Astrocyte (in vitro differentiated cells and primary cell): ENCODE data around the gene SNX27. TPM values are rescaled to one million over a fixed set of nuclear protein-coding genes. Genes with fewer than 3 reads are reported as not detected.
A peak's percentile ranks its signal among the peaks of the same experiment; 100 is the strongest.

Experiments used
- DNase-seq: peaks from one replicate; pipeline ENCODE4 v3.0.0-alpha.2; 2010; ENCODE audit warnings: low read depth
- FAIRE-seq: peaks from 2 replicates; lab custom pipeline; 2011; peaks lifted over from hg19 to GRCh38; lab: Jason Lieb, UNC
- H2AFZ ChIP-seq: 2 replicates; pipeline ENCODE4 v1.6.0; 2012; ENCODE audit warnings: low read depth, low read length, inconsistent platforms
- H3K27ac ChIP-seq: 2 replicates; pipeline ENCODE4 v1.5.1; 2011; ENCODE audit warnings: low read depth, low read length, inconsistent platforms
- H3K27me3 ChIP-seq: 2 replicates; pipeline ENCODE4 v1.6.0; 2011; ENCODE audit warnings: low read length, inconsistent platforms; ENCODE audit not compliant: insufficient read depth
- H3K36me3 ChIP-seq: 2 replicates; pipeline ENCODE4 v1.5.1; 2011; ENCODE audit warnings: low read length, inconsistent platforms; ENCODE audit not compliant: insufficient read depth
- H3K4me1 ChIP-seq: 2 replicates; pipeline ENCODE4 v1.5.1; 2011; ENCODE audit warnings: low read length, inconsistent platforms; ENCODE audit not compliant: insufficient read depth
- H3K4me2 ChIP-seq: 2 replicates; pipeline ENCODE4 v1.6.0; 2012; ENCODE audit warnings: low read length, inconsistent platforms
- H3K4me3 ChIP-seq: 2 replicates; pipeline ENCODE4 v1.5.1; 2011; ENCODE audit warnings: low read depth, mild to moderate bottlenecking, low read length, inconsistent platforms; ENCODE audit not compliant: insufficient read depth
- H3K79me2 ChIP-seq: 2 replicates; pipeline ENCODE4 v1.6.0; 2012; ENCODE audit warnings: mild to moderate bottlenecking, low read length, inconsistent platforms; ENCODE audit not compliant: insufficient read depth
- H3K9ac ChIP-seq: 2 replicates; pipeline ENCODE4 v1.6.0; 2012; ENCODE audit warnings: mild to moderate bottlenecking, low read length, inconsistent platforms
- H3K9me3 ChIP-seq: 2 replicates; pipeline ENCODE4 v1.5.1; 2012; ENCODE audit warnings: low read depth, mild to moderate bottlenecking, low read length, inconsistent platforms; ENCODE audit not compliant: insufficient read depth
- H4K20me1 ChIP-seq: 2 replicates; pipeline ENCODE4 v1.6.0; 2012; ENCODE audit warnings: low read length, inconsistent platforms; ENCODE audit not compliant: insufficient read depth
- H3K27ac Mint-ChIP-seq: one replicate; pipeline ENCODE4 v1.8.0; 2021; ENCODE audit warnings: mild to moderate bottlenecking, mixed read lengths; ENCODE audit not compliant: unreplicated experiment
- H3K27me3 Mint-ChIP-seq: one replicate; pipeline ENCODE4 v1.8.0; 2021; ENCODE audit warnings: low read depth, mixed read lengths; ENCODE audit not compliant: unreplicated experiment
- H3K36me3 Mint-ChIP-seq: one replicate; pipeline ENCODE4 v1.8.0; 2021; ENCODE audit warnings: low read depth, mixed read lengths; ENCODE audit not compliant: unreplicated experiment
- H3K4me1 Mint-ChIP-seq: one replicate; pipeline ENCODE4 v1.8.0; 2021; ENCODE audit warnings: low read depth, mixed read lengths; ENCODE audit not compliant: unreplicated experiment
- H3K4me3 Mint-ChIP-seq: one replicate; pipeline ENCODE4 v1.8.0; 2021; ENCODE audit warnings: mild to moderate bottlenecking, moderate library complexity, mixed read lengths; ENCODE audit not compliant: unreplicated experiment
- H3K9me3 Mint-ChIP-seq: one replicate; pipeline ENCODE4 v1.8.0; 2021; ENCODE audit warnings: mild to moderate bottlenecking, mixed read lengths; ENCODE audit not compliant: unreplicated experiment
- CTCF ChIP-seq: IDR thresholded peaks from 2 replicates; pipeline ENCODE4 v1.5.1; 2011; ENCODE audit warnings: low read depth, mild to moderate bottlenecking, inconsistent platforms, low read length, moderate library complexity; ENCODE audit not compliant: insufficient read depth
- EZH2 ChIP-seq: IDR thresholded peaks from 2 replicates; pipeline ENCODE4 v1.6.1; 2012; ENCODE audit warnings: mild to moderate bottlenecking, low read length, inconsistent platforms; ENCODE audit not compliant: insufficient read depth
- total RNA-seq: library from RNA; stranded (reverse); gene quantifications from 2 replicates; pipeline ENCODE4 v1.2.1, GENCODE V29; 2021

SNX27 gene
- total RNA-seq, 1 donor from 2014 or later, result 53.1 TPM

GRCh38 chr1:151720125-151720524, 108.3 kb downstream of the SNX27 start:
- no peaks in the 10 kb centered on the region for H3K79me2 ChIP-seq
- Mint-ChIP-seq H3K4me1 (peaks cover 23% of the 10 kb centered on the region), H3K27me3 (peaks cover 65% of the 10 kb centered on the region), H3K4me3 (peak overlapping the region; percentile 58), H3K36me3 (peaks cover 3% of the 10 kb centered on the region), H3K27ac (no peak overlapping the region), H3K9me3 (peaks cover 2% of the 10 kb centered on the region)
- H3K36me3 ChIP-seq, result no peaks in the 10 kb centered on the region
- no peak overlapping the region for H3K4me2 ChIP-seq
- FAIRE-seq (no peak), DNase-seq (no peak)
- H3K27me3 ChIP-seq, result peaks cover 80% of the 10 kb centered on the region
- no peak overlapping the region for H2AFZ ChIP-seq
- H3K9ac ChIP-seq, result no peak overlapping the region
- TF ChIP-seq CTCF (no peak), EZH2 (no peak)
- no peaks in the 10 kb centered on the region for H4K20me1 ChIP-seq
- H3K27ac ChIP-seq, result no peak overlapping the region
- no peak overlapping the region for H3K4me3 ChIP-seq
- peaks cover 8% of the 10 kb centered on the region for H3K4me1 ChIP-seq
- H3K9me3 ChIP-seq, result no peaks in the 10 kb centered on the region

- Histone ChIP-seq H3K27ac (no peak overlapping the region), H3K4me3 (no peak overlapping the region), H4K20me1 (no peaks in the 10 kb centered on the region), H2AFZ (no peak overlapping the region), H3K27me3 (peaks cover 78% of the 10 kb centered on the region), H3K9ac (no peak overlapping the region), H3K9me3 (no peaks in the 10 kb centered on the region), H3K79me2 (no peaks in the 10 kb centered on the region), H3K4me2 (peak overlapping the region; percentile 87), H3K36me3 (no peaks in the 10 kb centered on the region), H3K4me1 (peaks cover 8% of the 10 kb centered on the region)
- Mint-ChIP-seq H3K27ac (no peak overlapping the region), H3K4me3 (peak overlapping the region; percentile 61), H3K27me3 (peaks cover 60% of the 10 kb centered on the region), H3K9me3 (peaks cover 2% of the 10 kb centered on the region), H3K36me3 (peaks cover 3% of the 10 kb centered on the region), H3K4me1 (peaks cover 23% of the 10 kb centered on the region)
- TF ChIP-seq EZH2 (peak; percentile 4), CTCF (no peak)
- FAIRE-seq, result no peak
- no peak for DNase-seq
These were observed 108.7 kb downstream of the SNX27 start for GRCh38 chr1:151720554-151720953.

- Histone ChIP-seq H4K20me1 (no peaks in the 10 kb centered on the region), H3K9ac (no peak within 1 kb of the TSS), H3K27ac (no peak within 1 kb of the TSS), H3K79me2 (no peaks in the 10 kb centered on the region), H3K9me3 (no peaks in the 10 kb centered on the region), H3K4me1 (peaks cover 8% of the 10 kb centered on the region), H3K27me3 (peaks cover 77% of the 10 kb centered on the region), H2AFZ (peak within 1 kb of the TSS; percentile 48), H3K36me3 (no peaks in the 10 kb centered on the region), H3K4me2 (peak within 1 kb of the TSS; percentile 87), H3K4me3 (peak within 1 kb of the TSS; percentile 44)
- peaks cover 2% of the 10 kb centered on the region for H3K9me3 Mint-ChIP-seq
- H3K4me3 Mint-ChIP-seq, result peak within 1 kb of the TSS; percentile 74
- H3K4me1 Mint-ChIP-seq, result peaks cover 23% of the 10 kb centered on the region
- FAIRE-seq (no peak), DNase-seq (no peak)
- peaks cover 3% of the 10 kb centered on the region for H3K36me3 Mint-ChIP-seq
- no peak for TF ChIP-seq CTCF
- TF ChIP-seq EZH2, result peak; percentile 54
- H3K27me3 Mint-ChIP-seq, result peaks cover 57% of the 10 kb centered on the region
- no peak within 1 kb of the TSS for H3K27ac Mint-ChIP-seq
These were observed 109.3 kb downstream of the SNX27 start, which contains the start of gene RIIAD1 for GRCh38 chr1:151720974-151721787. Gene RIIAD1, plus strand, starts transcription at chr1:151721522. Its CDS starts 15 bp downstream, at chr1:151721537.
